HG03521 (cell line): Measurements from ENCODE around the gene TENM4.

Experiments used
- ATAC-seq: cut with Tn5 transposase; IDR thresholded peaks from one replicate; pipeline ENCODE4 v1.9.1; 2021; ENCODE audit warnings: mild to moderate bottlenecking, moderate library complexity; ENCODE audit not compliant: unreplicated experiment

Gene TENM4

DNA sequence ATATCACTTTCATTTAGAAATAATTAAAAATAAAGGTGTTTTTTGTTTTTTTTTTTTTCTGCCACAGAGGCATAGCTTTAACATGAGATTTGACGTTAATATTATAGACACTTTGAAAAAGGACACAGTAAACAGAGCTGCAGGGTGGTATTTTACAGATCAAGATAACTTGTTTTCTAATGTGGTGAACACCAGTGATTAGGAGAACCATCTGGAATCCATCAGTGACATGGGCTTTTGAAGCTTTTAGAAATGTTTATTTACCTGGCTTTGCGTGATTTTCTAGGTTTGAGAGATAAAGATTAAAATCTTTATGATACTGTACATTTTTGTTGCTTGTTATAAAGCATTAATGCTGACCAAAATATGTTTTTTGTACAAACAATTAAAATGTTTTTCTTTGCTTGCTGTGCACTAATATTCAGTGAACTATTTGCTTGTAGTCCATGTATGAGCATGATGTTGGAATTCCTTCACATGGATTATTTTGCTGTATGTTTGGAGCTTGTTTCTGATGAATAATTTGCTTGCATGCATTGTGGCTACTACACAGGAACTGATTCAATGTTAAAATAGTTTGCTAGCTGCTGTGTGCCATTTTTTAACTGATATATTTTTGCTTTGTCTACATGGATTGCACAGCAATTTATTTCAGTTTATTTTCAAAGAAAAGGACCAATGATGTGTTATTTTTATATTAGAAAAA, 514.0 kb downstream of the TENM4 start:
- ATAC-seq = no peak

DNA sequence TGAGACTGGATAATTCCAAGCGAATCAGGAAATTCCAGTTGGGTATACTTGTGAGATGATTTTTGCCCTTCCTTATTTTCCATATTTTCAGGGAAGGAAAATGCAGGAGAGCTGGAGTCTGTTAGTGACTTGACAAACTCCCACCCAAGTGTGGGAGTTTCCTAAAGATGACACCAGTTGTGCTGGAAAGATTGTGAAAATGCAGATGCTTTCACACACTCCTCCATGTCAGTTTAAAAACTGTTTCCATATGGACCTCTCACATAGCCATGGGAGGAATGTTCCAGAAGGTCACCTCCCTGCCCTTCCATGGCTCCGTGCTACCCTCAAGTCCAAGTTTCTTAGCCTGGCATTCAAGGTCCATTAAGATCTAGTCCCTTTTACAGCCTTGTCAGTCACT, 515.4 kb downstream of the TENM4 start:
- ATAC-seq = no peak

DNA sequence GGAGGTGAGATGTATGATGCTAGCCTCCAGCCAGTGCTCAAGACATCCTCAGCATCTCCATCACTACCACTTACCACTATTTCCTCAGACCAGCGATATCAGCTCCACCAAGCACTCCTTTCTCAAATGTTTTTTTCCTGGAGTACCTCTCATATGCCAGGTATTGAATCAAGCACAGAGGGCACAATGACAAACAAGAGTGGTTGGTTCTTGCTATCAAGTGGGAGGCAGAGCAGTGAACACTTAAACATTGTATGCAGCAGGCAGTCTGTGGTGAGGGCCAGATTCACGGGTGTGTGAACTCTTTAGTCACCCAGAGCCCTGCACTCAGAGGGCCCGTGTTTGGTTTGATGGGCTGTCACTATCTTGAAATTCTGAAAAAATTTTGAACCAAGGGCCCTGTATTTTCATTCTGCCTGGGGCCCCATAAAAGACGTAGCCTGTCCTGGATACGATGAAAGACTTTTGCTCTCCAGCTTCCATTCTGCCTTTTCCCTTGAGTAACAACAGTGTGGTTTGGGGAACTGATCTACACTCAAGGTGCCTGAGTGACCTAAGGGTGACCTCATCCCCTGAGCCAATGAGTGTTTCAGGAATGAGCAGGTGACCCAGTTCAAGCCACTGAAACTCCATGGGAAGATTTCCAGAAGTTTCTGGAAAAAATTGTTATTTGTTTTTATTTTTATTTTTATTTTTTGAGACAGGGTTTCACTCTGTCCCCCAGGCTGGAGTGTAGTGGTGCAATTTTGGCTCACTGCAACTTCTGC, 517.8 kb downstream of the TENM4 start:
- ATAC-seq = no peak

DNA sequence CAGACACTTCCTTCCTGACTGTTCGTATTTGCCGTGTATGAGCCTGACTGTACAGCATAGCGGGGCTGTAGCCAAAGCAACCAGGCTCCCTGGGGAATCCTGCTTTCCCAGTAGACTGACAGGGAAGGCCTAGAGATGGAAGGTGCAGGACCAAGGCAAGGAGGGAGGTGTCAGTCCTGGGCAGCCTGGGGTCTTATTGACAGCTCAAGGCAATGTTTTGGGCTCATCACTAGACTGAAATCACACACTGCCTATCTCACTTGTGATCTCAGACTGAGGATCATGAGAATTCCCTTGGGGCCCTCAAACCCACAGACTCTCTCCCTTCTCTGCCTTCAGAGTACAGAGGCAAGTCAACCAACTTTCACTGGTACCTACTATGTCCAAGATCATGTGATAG, 519.3 kb downstream of the TENM4 start:
- no peak for ATAC-seq

DNA sequence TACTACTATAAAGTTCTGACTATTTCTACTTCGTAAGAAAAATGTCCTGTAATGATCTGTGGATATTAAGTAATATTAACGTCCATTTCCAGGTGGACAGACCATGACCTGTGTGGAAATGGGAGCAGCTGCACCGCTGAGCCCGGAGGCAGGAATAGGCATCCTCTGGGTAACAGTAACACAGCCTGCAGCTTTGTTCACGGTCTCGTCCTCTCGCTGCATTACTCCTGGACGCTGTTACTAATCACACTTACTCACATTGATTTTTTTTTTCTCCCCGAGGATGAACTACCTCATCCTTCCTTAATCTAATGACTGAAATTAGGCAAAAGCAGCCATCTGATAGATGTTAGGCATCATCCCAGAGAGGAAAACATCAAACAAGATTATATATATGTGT, 520.5 kb downstream of the TENM4 start:
- ATAC-seq = no peak

DNA sequence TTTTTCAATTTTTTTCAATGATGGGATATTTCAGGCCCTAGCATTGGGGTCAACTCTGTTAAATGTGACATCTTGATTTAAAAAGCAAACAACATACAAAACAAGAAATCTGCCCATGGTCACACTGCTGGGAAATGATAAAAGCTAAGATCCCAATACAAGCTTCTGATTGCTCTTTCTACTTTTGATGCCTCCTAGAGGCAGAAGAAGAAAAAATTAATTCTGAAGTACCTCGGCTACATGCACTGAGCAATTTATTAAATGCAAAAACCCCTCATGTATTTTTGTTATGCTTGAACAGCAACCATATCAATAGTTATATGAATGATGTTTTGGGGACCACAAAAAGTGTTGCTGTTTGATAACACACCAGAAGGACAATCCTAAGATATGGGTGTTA, 524.1 kb downstream of the TENM4 start:
- ATAC-seq = no peak

DNA sequence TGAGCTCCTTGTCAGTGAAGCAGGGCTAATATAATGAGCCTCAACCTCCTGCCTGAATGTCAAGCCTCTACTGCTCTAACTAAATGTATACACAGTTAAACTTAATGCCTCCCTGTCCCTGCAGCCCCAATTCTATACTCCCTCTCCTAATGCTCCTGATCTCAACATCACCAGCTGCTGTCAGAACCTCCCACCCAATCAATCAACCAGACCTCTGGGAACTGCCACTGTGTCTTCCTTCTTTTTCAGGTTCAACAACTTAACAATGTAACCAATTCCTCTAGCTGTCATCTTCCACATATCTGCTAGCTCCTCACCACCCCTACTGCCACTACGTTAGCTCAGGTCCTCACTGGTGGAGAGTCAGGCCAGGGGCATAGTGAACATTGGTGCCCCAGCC, 526.3 kb downstream of the TENM4 start:
- ATAC-seq = no peak

DNA sequence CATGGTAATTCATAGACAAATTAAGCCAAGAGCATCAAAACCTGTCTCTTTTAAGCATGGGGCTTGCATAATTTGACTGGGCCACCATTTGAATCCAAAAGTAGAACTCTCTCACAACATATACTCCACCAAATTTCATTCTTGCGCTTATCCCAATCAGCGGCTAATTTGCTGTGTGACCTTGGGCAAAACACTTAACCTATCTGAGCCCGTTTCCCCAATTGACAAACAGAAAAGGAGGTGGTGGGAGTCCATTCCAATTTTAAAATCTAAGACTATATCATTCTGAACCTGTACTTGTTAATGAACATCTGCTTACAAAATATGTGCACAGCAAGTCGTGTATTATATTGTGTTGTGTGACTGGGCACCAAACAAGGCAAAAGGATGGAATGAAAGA, 528.1 kb downstream of the TENM4 start:
- no peak for ATAC-seq

DNA sequence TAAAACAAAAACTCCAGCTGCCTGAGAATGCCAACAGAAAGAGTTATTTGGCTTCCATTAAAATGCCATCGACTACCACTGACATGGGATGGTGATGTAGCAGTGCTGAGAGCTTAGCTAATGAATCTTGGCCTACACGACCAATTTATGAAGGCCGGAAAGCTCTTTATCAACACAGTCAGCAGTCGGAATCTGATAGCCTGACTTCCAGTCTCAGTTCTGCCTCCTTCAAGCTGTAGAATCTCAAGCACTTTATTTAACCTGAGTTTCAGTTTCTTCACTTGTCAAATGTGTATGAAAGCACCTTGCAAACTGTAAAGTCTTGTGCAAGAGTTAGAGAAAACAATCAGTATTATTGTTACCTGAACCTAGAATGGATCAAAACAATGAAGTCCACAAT, 530.5 kb downstream of the TENM4 start:
- no peak for ATAC-seq

DNA sequence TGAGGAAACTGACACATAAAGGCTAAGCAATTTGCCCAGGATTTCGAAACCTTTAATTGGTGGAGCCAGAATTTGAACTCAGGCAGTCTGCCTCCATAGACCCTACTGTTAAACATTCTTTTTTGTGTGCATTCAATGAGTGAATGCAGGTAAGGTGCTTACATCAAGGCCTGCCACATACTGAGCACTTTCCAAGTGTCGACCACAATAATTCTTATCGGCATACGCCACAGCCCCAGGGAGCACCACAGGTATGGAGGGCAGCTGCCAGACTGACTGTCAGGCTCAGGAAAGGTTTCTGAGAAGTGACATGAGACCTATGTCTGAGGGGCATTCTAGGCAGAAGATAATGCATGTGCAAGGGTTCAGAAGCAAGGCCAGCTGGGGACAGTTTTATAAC, 531.4 kb downstream of the TENM4 start:
- ATAC-seq = no peak

DNA sequence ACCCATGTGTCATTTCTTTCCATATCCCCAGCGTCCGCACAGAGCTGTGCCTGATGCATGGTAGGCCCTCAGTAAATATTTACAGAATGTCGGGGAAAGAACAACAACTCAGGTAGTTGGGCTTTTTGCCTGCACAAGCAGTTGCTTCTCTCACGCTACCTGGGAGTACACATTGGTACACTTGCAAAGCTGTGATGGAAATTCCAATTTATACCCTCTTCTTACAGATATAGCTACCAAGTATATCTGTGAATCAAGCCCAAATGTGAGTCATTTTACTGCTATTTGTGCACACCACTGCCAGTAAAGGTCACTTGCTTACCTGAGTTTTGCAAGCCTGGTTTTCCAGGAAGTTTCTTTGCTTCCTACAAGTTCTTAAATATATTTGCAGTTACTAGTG, 533.2 kb downstream of the TENM4 start:
- no peak for ATAC-seq

DNA sequence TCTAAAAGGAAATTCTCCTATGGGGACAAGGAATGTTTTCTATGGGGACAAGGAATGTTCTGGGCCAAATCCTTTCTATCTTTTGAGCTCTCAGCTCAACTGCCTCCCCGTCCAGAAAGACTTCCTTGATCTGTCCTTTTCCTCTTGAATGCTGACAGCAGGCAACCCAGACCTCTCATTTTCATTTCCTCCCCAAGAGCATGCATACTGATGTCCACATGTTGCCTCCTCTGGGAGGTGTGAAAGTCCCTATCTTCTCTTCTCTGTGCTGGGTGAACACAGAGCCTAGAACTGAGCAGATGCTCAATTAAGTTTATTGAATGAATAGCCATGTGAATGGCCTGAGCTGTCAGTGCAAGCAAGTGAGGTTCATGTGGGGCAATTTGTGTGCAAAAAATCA, 534.3 kb downstream of the TENM4 start:
- ATAC-seq = no peak

DNA sequence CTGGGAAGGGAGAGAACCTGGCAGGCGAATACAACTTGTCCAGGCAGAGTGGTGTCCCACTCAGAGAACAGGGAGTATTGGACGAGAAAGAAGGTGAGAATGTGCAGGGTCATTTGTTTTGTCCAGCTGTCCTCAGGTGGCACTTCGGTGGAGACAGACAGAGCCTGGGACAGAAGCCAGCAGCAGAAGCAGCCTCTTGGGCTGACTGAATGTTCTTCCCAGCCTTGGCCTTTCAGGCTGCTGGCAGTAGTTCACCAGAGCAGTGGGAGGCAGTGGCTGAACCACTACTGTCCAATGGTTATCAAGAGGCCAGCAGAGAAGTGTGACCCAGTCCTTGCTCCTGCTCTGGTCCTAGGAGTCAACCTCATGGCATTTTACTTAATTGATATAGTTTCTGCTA, 535.1 kb downstream of the TENM4 start:
- no peak for ATAC-seq

DNA sequence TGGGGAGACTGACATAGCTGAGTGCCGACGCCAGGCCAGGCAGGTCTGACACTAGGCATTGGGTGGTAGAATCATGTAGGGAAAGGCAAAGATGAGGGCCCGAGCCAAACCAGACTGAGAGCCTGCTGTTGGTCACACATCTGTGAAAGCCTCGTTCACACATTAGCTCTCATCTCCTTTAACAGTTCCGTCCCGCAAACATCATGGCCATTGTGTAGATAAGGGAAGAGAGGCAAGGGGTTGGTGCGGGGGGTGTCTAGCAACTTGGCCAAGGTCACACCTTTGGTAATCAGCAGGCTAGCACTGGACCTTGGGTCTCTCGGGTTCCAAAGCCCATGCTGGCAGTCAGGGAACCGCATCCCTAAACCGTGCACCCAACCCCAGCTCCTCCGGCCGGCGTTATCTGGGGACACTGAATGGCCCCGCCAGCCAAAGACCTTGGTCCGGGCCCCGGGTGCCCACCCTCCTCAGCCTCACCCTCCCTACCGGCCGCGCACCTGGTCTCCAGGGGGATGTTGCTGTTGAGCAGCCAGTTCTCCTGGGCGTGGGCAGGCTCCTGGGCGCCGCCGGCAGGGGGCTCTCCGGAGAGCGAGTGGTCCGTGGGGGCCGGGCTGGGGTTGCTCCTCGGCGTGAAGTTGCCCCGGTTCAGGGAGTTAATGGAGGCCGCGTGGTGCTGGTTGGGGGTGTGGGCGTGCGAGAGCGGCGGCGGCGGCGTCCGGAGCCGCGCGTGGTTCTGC, 537.9 kb downstream of the TENM4 start:
- no peak for ATAC-seq

DNA sequence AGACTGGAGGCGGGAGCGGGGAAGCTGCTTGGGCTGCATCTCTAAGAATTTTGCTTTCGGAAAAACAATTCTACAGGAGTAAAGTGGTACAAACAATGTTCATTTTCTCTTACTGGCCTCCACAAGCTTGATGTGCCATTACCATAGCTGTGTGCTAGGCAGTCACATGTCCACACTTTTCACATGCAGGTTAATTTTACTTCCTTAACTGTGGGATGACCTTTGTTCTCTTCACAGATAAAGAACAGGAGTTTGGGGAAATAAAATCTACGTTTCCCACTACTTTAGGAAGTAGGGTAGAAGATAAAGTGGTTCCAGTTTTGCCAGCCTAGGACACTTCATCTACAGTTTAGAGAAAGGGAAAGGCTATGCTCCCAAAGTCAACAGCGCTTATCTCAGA, 539.0 kb downstream of the TENM4 start:
- no peak for ATAC-seq

DNA sequence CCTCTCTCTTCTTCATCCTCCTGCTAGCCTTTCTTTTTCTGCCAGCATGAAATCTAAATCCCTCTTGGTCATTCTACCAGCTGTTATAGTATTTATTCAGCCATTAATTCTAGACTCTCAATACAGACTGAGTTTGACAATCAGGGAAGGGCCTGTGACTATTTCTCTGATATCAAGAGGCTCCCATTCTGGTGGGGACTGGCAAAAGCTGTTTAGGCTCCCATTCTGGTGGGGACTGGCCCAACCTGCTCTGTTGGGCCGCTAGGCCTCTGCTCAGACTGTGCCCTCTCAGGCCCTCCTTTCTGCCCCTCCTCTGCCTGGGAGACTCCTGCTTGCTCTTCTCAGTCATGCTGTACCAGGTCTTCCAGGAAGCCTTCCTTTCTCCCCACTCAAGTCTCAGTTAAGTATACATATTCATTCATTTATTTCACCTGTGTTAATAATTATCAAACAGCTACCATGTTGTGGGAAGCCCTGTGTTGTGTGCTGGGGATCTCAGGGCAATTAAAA, 542.5 kb downstream of the TENM4 start:
- ATAC-seq = no peak

DNA sequence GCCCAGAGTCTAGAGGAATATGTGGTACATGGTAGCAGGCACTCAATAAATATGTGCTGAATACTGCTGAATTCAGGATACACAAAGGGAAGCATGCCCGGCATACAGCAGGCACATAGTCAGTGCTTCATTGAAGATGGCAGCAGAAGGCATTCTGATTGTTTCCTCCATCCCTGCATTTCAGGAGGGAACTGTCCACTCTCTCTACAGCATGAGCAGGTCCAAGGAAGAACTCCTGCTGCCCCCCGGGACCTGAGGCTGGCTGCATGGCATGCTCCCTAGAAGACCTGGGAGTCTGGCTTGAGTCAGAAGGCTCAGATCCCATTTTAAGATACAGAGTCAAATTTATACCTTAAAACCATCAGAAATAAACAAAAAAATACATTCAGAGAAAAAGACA, 546.8 kb downstream of the TENM4 start:
- ATAC-seq = no peak

DNA sequence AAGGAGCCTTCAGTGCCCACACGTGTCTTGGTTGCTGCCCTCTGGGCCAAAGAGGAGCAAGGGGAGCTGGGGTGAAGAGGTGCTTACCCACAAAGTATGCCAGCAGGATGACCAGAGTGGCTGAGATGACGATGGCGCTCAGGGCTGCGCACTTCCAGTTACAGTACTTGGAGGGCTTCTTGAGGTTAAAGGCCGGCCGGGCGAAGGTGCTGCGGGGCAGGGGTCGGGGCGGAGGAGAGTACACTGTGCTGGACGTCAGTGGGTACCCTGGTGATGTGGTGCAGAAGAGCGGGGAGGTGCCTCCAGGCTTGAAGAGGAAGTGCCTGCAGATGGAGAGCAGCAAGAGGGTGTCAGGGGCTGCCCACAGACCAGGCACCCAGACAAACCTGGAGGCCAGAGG, 551.1 kb downstream of the TENM4 start:
- no peak for ATAC-seq

DNA sequence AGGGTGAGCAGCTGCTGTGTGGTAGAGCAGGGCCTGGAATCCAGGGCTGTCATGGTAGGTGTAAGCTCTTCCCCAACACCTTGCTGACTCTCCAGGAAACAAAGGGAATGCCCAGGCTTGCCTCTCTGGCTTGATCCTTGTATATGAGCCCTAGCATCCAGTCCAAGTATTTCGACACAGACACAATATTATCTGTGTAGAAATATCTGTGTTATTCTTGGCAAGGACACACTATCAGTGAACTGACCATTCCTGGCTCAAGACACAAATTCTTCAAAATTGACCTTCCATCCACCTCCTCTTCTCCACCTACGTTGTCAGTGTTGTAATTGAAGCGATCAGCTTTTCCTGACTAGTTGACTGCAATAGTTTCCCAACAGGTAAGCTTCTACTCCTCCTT, 554.2 kb downstream of the TENM4 start:
- no peak for ATAC-seq

DNA sequence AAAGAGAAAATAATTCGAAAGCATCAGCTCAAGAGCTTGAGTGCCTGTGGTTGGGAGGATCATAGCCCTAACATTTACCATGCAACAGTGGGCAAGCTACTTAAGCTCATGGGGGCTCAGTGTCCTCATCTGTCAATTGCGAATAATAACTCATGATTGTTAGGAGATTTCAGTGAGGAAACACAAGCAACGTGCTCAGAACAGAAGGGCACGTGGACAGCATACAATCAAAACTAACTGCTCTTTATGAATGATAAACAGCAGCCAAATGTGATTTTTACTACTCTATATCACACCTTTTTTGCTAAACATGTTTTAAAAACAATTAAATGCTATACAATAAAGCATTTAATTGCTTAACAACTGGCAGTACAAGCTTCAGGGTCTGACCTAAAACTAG, 556.1 kb downstream of the TENM4 start:
- ATAC-seq = no peak

DNA sequence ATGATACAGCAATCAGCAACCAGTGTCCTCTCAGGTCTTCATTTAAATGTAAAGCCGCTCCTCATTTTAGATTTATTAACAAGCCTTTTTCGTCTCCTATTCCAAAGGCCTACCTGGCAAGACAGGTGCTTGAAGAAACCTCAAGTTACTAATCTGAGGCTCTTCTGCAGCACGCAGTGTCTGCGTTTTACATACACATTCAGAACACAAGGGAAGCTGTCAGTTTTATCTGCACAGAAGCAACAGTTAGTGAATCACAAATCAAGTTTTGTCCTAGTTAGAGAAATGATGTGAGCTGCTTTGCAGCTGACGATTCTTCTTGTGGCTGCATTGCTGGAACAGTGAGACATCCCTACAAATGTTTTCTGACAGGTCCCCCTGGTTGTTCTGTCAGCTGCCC, 557.3 kb downstream of the TENM4 start:
- no peak for ATAC-seq
